HepG2 (cell line): ENCODE measurements around the gene DLX5. TPM values are rescaled to one million over a fixed set of nuclear protein-coding genes. Genes with fewer than 3 reads are reported as not detected.
A peak's percentile ranks its signal among the peaks of the same experiment; 100 is the strongest.

Source experiments
- ARNT ChIP-seq: fragments of 450-650 bp; IDR thresholded peaks from 2 replicates; pipeline ENCODE4 v1.6.1; 2017
- CBX5 ChIP-seq: sonication (generic); formaldehyde crosslinking; IDR thresholded peaks from 2 replicates; pipeline ENCODE4 v1.4.0; 2020; ENCODE audit warnings: missing genetic modification reagents, borderline replicate concordance
- FOXA1 ChIP-seq, 2 experiments: fragments of 450-650 bp in 1 of 2; sonication (generic) in 1 of 2; formaldehyde crosslinking in 1 of 2; IDR thresholded peaks; 2 replicates each; pipeline versions ENCODE4 v1.4.0 to v1.6.1; 2016 to 2020; ENCODE audit warnings: missing genetic modification reagents in 1 of 2
- HIVEP1 ChIP-seq: sonication (generic); formaldehyde crosslinking; IDR thresholded peaks from 2 replicates; pipeline ENCODE4 v1.4.0; 2020; ENCODE audit warnings: mild to moderate bottlenecking, missing genetic modification reagents
- HNRNPUL1 ChIP-seq: fragments of 200-400 bp; formaldehyde crosslinking; IDR thresholded peaks from 2 replicates; pipeline ENCODE4 v1.6.1; 2017; ENCODE audit warnings: low read depth, mild to moderate bottlenecking, low read length, moderate library complexity
- IKZF5 ChIP-seq: IDR thresholded peaks from 2 replicates; pipeline ENCODE4 v1.6.1; 2018; ENCODE audit warnings: missing genetic modification reagents, mild to moderate bottlenecking, missing compliant biosample characterization
- JUNB ChIP-seq: sonication (generic); formaldehyde crosslinking; IDR thresholded peaks from 2 replicates; pipeline ENCODE4 v1.8.0; 2022; ENCODE audit warnings: missing genetic modification reagents, mild to moderate bottlenecking, borderline replicate concordance
- MEF2D ChIP-seq: sonication (generic); formaldehyde crosslinking; IDR thresholded peaks from 2 replicates; pipeline ENCODE4 v1.5.1; 2020; ENCODE audit warnings: mild to moderate bottlenecking, missing genetic modification reagents
- RERE ChIP-seq: IDR thresholded peaks from 2 replicates; pipeline ENCODE4 v1.6.1; 2016; ENCODE audit warnings: low read depth, missing genetic modification reagents, missing compliant biosample characterization
- TOE1 ChIP-seq: sonication (generic); formaldehyde crosslinking; IDR thresholded peaks from 2 replicates; pipeline ENCODE4 v1.4.0; 2020; ENCODE audit warnings: mild to moderate bottlenecking, missing genetic modification reagents
- ZFY ChIP-seq: sonication (generic); formaldehyde crosslinking; IDR thresholded peaks from 2 replicates; pipeline ENCODE4 v1.4.0; 2020; ENCODE audit warnings: missing genetic modification reagents
- ZKSCAN1 ChIP-seq: fragments of 150-350 bp; IDR thresholded peaks from 2 replicates; pipeline ENCODE4 v1.6.1; 2014; ENCODE audit warnings: low read length
- ZNF101 ChIP-seq: sonication (generic); formaldehyde crosslinking; IDR thresholded peaks from 2 replicates; pipeline ENCODE4 v1.4.0; 2020; ENCODE audit warnings: mild to moderate bottlenecking, low read depth, missing genetic modification reagents, borderline replicate concordance
- ZNF430 ChIP-seq: sonication (generic); formaldehyde crosslinking; IDR thresholded peaks from 2 replicates; pipeline ENCODE4 v1.9.0; 2021; ENCODE audit warnings: mild to moderate bottlenecking, missing genetic modification reagents
- ZNF441 ChIP-seq: sonication (generic); formaldehyde crosslinking; IDR thresholded peaks from 2 replicates; pipeline ENCODE4 v1.7.0; 2021; ENCODE audit warnings: missing genetic modification reagents, borderline replicate concordance
- ZNF546 ChIP-seq: sonication (generic); formaldehyde crosslinking; conservative IDR thresholded peaks from 2 replicates; pipeline ENCODE4 v1.8.1; 2023; ENCODE audit warnings: mild to moderate bottlenecking, missing genetic modification reagents
- ZNF557 ChIP-seq: sonication (generic); formaldehyde crosslinking; IDR thresholded peaks from 2 replicates; pipeline ENCODE4 v1.4.0; 2020; ENCODE audit warnings: missing genetic modification reagents
- ZNF703 ChIP-seq: sonication (generic); formaldehyde crosslinking; IDR thresholded peaks from 2 replicates; pipeline ENCODE4 v1.5.1; 2020; ENCODE audit warnings: missing genetic modification reagents, mild to moderate bottlenecking, moderate library complexity, borderline replicate concordance
- ZSCAN30 ChIP-seq: sonication (generic); formaldehyde crosslinking; IDR thresholded peaks from 2 replicates; pipeline ENCODE4 v1.5.0; 2020; ENCODE audit warnings: mild to moderate bottlenecking, missing genetic modification reagents
- ZSCAN31 ChIP-seq: sonication (generic); formaldehyde crosslinking; IDR thresholded peaks from 2 replicates; pipeline ENCODE4 v1.5.0; 2020; ENCODE audit warnings: low read depth, mild to moderate bottlenecking, missing genetic modification reagents
- polyA plus RNA-seq, 8 experiments: library from polyadenylated mRNA; depleted of rRNA in 3 of 8; stranded (reverse) in 7 of 8; unstranded in 1 of 8; fragments of >200 nt; fragmentation: Illumina TruSeq in 4 of 8; extraction: Trizol in 4 of 8; gene quantifications; 2 replicates each; pipeline versions ENCODE4 v1.2.1 to v1.2.3, GENCODE V29; 2011 to 2016; ENCODE audit warnings: low read depth in 4 of 8, missing spikeins in 1 of 8, mixed read lengths in 1 of 8; ENCODE audit not compliant: insufficient read depth in 1 of 8
- total RNA-seq, 5 experiments: library from RNA; depleted of rRNA; stranded (reverse); fragments of >200 nt; fragmentation: Illumina TruSeq; extraction: Trizol; gene quantifications; 2 replicates each; pipeline ENCODE4 v1.2.3, GENCODE V29; 2016; ENCODE audit warnings: low read depth in 1 of 5
- TF ChIP-seq, protein P1 (sequence below): sonication (generic); formaldehyde crosslinking; IDR thresholded peaks from 2 replicates; pipeline ENCODE4 v1.5.0; 2020; ENCODE audit warnings: mild to moderate bottlenecking, missing genetic modification reagents

DLX5 gene
- total and polyA plus RNA-seq, 2 of the 13 experiments (the other 11 are each of a cell fraction or from before 2014, with no cell fraction given), result not detected

DNA sequence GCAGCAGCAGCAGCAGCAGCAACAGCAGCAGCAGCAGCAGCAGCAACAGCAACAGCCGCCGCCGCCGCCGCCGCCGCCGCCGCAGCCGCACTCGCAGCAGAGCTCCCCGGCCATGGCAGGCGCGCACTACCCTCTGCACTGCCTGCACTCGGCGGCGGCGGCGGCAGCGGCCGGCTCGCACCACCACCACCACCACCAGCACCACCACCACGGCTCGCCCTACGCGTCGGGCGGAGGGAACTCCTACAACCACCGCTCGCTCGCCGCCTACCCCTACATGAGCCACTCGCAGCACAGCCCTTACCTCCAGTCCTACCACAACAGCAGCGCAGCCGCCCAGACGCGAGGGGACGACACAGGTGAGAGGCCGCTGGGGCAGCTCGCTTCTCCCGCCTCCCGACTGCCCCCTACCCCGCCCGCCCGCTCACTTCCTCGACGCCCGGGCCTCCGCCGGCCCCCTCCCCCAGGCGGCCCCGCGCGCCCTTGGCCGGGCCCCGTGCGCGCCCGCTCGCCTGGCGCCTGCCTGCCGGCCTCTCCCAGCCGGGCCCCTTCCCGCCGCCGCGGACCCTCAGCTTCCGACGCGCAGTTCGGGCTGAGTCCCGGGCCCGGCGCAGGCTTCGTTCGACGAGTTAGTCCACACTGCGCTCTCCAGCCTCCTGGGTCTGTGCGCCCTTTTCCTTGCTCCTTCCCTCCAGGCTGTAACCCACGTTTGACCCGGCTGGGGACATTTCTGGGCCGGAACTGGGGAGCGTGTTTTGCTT lies 18.4 kb downstream of the DLX5 start (continued):
- TF ChIP-seq, protein P1, sequence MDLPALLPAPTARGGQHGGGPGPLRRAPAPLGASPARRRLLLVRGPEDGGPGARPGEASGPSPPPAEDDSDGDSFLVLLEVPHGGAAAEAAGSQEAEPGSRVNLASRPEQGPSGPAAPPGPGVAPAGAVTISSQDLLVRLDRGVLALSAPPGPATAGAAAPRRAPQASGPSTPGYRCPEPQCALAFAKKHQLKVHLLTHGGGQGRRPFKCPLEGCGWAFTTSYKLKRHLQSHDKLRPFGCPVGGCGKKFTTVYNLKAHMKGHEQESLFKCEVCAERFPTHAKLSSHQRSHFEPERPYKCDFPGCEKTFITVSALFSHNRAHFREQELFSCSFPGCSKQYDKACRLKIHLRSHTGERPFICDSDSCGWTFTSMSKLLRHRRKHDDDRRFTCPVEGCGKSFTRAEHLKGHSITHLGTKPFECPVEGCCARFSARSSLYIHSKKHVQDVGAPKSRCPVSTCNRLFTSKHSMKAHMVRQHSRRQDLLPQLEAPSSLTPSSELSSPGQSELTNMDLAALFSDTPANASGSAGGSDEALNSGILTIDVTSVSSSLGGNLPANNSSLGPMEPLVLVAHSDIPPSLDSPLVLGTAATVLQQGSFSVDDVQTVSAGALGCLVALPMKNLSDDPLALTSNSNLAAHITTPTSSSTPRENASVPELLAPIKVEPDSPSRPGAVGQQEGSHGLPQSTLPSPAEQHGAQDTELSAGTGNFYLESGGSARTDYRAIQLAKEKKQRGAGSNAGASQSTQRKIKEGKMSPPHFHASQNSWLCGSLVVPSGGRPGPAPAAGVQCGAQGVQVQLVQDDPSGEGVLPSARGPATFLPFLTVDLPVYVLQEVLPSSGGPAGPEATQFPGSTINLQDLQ, result no peak
- TF ChIP-seq MEF2D (CRISPR knock-in tag) (no peak), ZNF101 (CRISPR knock-in tag) (no peak), ARNT (no peak), ZNF557 (CRISPR knock-in tag) (no peak), RERE (CRISPR knock-in tag) (no peak), ZNF703 (CRISPR knock-in tag) (no peak), ZNF430 (CRISPR knock-in tag) (no peak), ZSCAN30 (CRISPR knock-in tag) (0 out of 2 replicates have a peak, but pooled peaks have one; percentile 27), HIVEP1 (CRISPR knock-in tag) (peak; percentile 37; the same call in 1 of the 2 replicates), TOE1 (0 out of 2 replicates have a peak, but pooled peaks have one; percentile 56), FOXA1 (IDR thresholded peaks at IDR 0.05) (no peak), FOXA1 (CRISPR knock-in tag; IDR thresholded peaks at IDR 0.05) (peak; percentile 28; the same call in 1 of the 2 replicates), ZKSCAN1 (no peak), ZSCAN31 (CRISPR knock-in tag) (peak; percentile 26; the same call in 1 of the 2 replicates), JUNB (CRISPR knock-in tag) (no peak), ZNF546 (CRISPR knock-in tag) (no peak), HNRNPUL1 (no peak), CBX5 (CRISPR knock-in tag) (peak; percentile 22; the same call in 1 of the 2 replicates), ZNF441 (CRISPR knock-in tag) (0 out of 2 replicates have a peak, but pooled peaks have one; percentile 33), IKZF5 (CRISPR knock-in tag) (no peak), ZFY (CRISPR knock-in tag) (peak; percentile 75)
